Natural killer cell (primary cell): ENCODE data around the gene AP5M1. TPM values are rescaled to one million over a fixed set of nuclear protein-coding genes. Genes with fewer than 3 reads are reported as not detected.
"Not testable (repeated sequence)": the region's sequence is repeated elsewhere in the genome, so short reads cannot be mapped to it uniquely, and the experiment has no call there.

Source experiments
- ATAC-seq, 3 donors: fragments of 150-1000 bp in 2 of 3; fragments of 200-7000 bp in 1 of 3; cut with Tn5 transposase; 1 replicate in 1 of 3; 2 replicates in 2 of 3; pipeline ENCODE4 v1.10.0; 2021; ENCODE audit warnings: mild to moderate bottlenecking in 2 of 3, moderate library complexity in 2 of 3
- DNase-seq, 2 donors: peaks; one replicate each; pipeline versions ENCODE4 v3.0.0 to v3.0.0-alpha.2; 2013 to 2021; ENCODE audit warnings: mixed read lengths in 1 of 2
- H3K27ac ChIP-seq: one replicate; pipeline ENCODE4 v1.5.1; 2013; ENCODE audit warnings: mild to moderate bottlenecking, low read length
- H3K27me3 ChIP-seq: one replicate; pipeline ENCODE4 v1.6.1; 2013; ENCODE audit warnings: low read length; ENCODE audit not compliant: control insufficient read depth, insufficient read depth
- H3K36me3 ChIP-seq: one replicate; pipeline ENCODE4 v1.6.1; 2013; ENCODE audit warnings: low read length; ENCODE audit not compliant: control insufficient read depth, insufficient read depth
- H3K4me1 ChIP-seq: one replicate; pipeline ENCODE4 v1.6.1; 2013; ENCODE audit warnings: low read length; ENCODE audit not compliant: control insufficient read depth, insufficient read depth
- H3K4me3 ChIP-seq: one replicate; pipeline ENCODE4 v1.5.1; 2013; ENCODE audit warnings: low read length
- H3K9me3 ChIP-seq: one replicate; pipeline ENCODE4 v1.6.1; 2013; ENCODE audit warnings: low read length; ENCODE audit not compliant: control insufficient read depth, insufficient read depth
- H3K27ac Mint-ChIP-seq, 2 donors: one replicate each; pipeline ENCODE4 v1.8.0; 2022; ENCODE audit warnings: mild to moderate bottlenecking in 2 of 2, mixed read lengths in 2 of 2, moderate library complexity in 1 of 2
- H3K27me3 Mint-ChIP-seq, 2 donors: one replicate each; pipeline ENCODE4 v1.8.0; 2022; ENCODE audit warnings: low read depth in 2 of 2, mixed read lengths in 2 of 2
- H3K36me3 Mint-ChIP-seq: one replicate; pipeline ENCODE4 v1.8.0; 2022; ENCODE audit warnings: mixed read lengths
- H3K4me1 Mint-ChIP-seq, 2 donors: one replicate each; pipeline ENCODE4 v1.8.0; 2022; ENCODE audit warnings: mixed read lengths in 2 of 2
- H3K4me3 Mint-ChIP-seq: one replicate; pipeline ENCODE4 v1.8.0; 2022; ENCODE audit warnings: mild to moderate bottlenecking, moderate library complexity, mixed read lengths
- H3K9me3 Mint-ChIP-seq, 2 donors: one replicate each; pipeline ENCODE4 v1.8.0; 2022; ENCODE audit warnings: mixed read lengths in 2 of 2
- WGBS: methylation state at CpG from one replicate; pipeline ENCODE4 v1.1.7; 2013; ENCODE audit warnings: missing lambda C conversion rate; ENCODE audit not compliant: insufficient coverage; 5-methylcytosine and 5-hydroxymethylcytosine counted together
- intact Hi-C: fragments of 100-400 bp; cut with micrococcal nuclease; formaldehyde crosslinking; loops from one replicate; pipeline ENCODE4 v1.14.2; 2022
- total RNA-seq, 4 donors: library from RNA; stranded (reverse); fragments of 120-200 nt in 1 of 4; gene quantifications; one replicate each; pipeline versions ENCODE4 v1.2.3 to v1.2.4, GENCODE V29; 2013 to 2022
- TF ChIP-seq, protein P1 (sequence below): fragments of 200-600 bp; IDR thresholded peaks from one replicate; pipeline ENCODE4 v1.8.0; 2022; ENCODE audit warnings: antibody characterized with exemption

Gene AP5M1
- total RNA-seq, 3 donors from 2014 or later (not counting 1 experiment from before 2014, with no cell fraction given): 46.3 to 64.2 (median 48.8) TPM

DNA sequence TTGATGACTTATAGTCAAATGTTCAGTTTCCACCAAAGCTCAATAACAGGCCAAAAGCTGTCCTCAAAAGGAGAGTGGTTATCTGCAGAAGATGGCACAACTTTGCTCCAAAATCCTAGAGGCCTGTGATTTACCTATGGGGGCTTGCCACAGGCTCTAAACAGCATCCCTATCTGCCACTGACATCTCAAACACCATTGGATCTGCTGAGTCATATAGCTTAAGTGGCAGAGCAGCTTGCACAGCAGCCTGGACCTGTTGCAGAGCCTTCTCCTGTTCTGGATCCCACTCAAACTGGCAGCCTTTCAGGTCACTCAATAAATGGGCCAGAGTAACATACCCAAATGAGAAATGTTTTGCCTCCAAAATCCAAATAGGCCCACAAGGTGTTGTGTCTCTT lies 61.1 kb downstream of the AP5M1 start:
- intact Hi-C loops: no loop called here

DNA sequence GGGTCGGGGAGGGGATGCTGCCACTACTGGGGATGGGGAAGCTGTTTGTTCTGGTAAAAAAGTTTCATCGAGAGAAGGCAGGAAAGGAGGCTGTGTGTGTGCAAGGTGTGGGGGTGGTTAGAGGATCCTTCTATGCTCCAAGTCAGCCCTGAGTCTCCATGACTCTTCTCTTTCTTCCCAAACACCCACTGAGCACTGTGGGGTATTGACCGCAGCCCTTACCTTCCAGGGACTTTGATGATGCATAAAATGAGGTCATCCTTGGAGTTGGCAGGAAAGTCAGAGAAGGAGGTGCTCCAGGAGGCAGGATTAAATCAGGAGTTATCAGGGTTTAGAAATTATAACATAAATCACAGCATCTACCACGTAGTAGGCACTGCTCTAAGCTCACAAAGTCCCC lies 63.7 kb downstream of the AP5M1 start:
- ATAC-seq, H3K9me3 ChIP-seq, DNase-seq, H3K4me1 ChIP-seq, H3K27ac Mint-ChIP-seq, H3K27me3 Mint-ChIP-seq, H3K4me1 Mint-ChIP-seq, H3K4me3 Mint-ChIP-seq, H3K27me3 ChIP-seq, H3K4me3 ChIP-seq, H3K36me3 ChIP-seq, intact Hi-C loops, H3K27ac ChIP-seq, H3K36me3 Mint-ChIP-seq: not testable (repeated sequence)
- 86% methylated on average over 2 of the region's 4 CpGs for WGBS
- H3K9me3 Mint-ChIP-seq: peaks cover 4 to 12% of the 10 kb centered on the region in 2 donors

More for the DNA sequence above, 61.1 kb downstream of the AP5M1 start:
- Mint-ChIP-seq H3K36me3 (no peaks in the 10 kb centered on the region), H3K4me3 (no peak overlapping the region), H3K9me3 (peaks cover 0 to 4% of the 10 kb centered on the region in 2 donors), H3K27ac (no peak overlapping the region), H3K27me3 (no peaks in the 10 kb centered on the region), H3K4me1 (no peaks in the 10 kb centered on the region)
- H3K4me1 ChIP-seq: no peaks in the 10 kb centered on the region
- no peaks in the 10 kb centered on the region for H3K27me3 ChIP-seq
- TF ChIP-seq, protein P1, sequence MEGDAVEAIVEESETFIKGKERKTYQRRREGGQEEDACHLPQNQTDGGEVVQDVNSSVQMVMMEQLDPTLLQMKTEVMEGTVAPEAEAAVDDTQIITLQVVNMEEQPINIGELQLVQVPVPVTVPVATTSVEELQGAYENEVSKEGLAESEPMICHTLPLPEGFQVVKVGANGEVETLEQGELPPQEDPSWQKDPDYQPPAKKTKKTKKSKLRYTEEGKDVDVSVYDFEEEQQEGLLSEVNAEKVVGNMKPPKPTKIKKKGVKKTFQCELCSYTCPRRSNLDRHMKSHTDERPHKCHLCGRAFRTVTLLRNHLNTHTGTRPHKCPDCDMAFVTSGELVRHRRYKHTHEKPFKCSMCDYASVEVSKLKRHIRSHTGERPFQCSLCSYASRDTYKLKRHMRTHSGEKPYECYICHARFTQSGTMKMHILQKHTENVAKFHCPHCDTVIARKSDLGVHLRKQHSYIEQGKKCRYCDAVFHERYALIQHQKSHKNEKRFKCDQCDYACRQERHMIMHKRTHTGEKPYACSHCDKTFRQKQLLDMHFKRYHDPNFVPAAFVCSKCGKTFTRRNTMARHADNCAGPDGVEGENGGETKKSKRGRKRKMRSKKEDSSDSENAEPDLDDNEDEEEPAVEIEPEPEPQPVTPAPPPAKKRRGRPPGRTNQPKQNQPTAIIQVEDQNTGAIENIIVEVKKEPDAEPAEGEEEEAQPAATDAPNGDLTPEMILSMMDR: no peak
- no peaks in the 10 kb centered on the region for H3K9me3 ChIP-seq
- H3K27ac ChIP-seq: no peak overlapping the region
- H3K36me3 ChIP-seq: no peaks in the 10 kb centered on the region
- H3K4me3 ChIP-seq: no peak overlapping the region
- ATAC-seq: no peak
- DNase-seq: no peak

DNA sequence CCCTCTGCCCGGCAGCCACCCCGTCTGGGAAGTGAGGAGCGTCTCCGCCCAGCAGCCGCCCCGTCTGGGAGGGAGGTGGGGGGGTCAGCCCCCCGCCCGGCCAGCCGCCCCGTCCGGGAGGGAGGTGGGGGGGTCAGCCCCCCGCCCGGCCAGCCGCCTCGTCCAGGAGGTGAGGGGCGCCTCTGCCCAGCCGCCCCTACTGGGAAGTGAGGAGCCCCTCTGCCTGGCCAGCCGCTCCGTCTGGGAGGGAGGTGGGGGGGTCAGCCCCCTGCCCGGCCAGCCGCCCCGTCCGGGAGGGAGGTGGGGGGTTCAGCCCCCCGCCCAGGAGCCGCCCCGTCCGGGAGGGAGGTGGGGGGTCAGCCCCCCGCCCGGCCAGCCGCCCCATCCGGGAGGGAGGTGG lies 65.0 kb downstream of the AP5M1 start:
- H3K4me1 ChIP-seq, H3K36me3 Mint-ChIP-seq, H3K4me3 Mint-ChIP-seq, H3K27me3 ChIP-seq, H3K27me3 Mint-ChIP-seq, H3K9me3 ChIP-seq, ATAC-seq, H3K4me1 Mint-ChIP-seq, H3K27ac Mint-ChIP-seq, H3K36me3 ChIP-seq, H3K4me3 ChIP-seq, intact Hi-C loops, H3K27ac ChIP-seq, DNase-seq: not testable (repeated sequence)
- H3K9me3 Mint-ChIP-seq: peaks cover 4 to 12% of the 10 kb centered on the region in 2 donors
- WGBS: 100% methylated on average over 6 of the region's 31 CpGs

DNA sequence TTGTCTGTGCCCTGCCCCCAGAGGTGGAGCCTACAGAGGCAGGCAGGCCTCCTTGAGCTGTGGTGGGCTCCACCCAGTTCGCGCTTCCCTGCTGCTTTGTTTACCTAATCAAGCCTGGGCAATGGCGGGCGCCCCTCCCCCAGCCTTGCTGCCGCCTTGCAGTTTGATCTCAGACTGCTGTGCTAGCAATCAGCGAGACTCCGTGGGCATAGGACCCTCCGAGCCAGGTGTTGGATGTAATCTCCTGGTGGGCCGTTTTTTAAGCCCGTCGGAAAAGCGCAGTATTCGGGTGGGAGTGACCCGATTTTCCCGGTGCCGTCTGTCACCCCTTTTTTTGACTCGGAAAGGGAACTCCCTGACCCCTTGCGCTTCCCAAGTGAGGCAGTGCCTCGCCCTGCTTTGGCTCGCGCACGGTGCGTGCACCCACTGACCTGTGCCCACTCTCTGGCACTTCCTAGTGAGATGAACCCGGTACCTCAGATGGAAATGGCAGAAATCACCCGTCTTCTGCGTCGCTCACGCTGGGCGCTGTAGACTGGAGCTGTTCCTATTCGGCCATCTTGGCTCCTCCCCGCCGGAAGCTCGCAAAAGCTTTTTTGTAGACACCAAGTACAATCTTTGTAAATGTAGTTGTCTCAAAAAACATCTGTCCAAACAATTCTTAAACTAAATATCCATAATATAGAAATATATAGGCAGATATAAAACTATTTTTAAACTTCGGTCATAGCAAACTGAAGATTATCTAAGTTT lies 75.0 kb downstream of the AP5M1 start:
- H3K36me3 Mint-ChIP-seq, ATAC-seq, H3K4me1 ChIP-seq, H3K9me3 Mint-ChIP-seq, H3K4me1 Mint-ChIP-seq, H3K4me3 ChIP-seq, DNase-seq, H3K9me3 ChIP-seq, H3K27ac Mint-ChIP-seq, H3K36me3 ChIP-seq, intact Hi-C loops, H3K27me3 ChIP-seq, H3K27ac ChIP-seq, H3K4me3 Mint-ChIP-seq: not testable (repeated sequence)
- WGBS: 85% methylated on average over 33 of the region's 34 CpGs
- peaks cover 5 to 15% of the 10 kb centered on the region in 2 donors for H3K27me3 Mint-ChIP-seq

DNA sequence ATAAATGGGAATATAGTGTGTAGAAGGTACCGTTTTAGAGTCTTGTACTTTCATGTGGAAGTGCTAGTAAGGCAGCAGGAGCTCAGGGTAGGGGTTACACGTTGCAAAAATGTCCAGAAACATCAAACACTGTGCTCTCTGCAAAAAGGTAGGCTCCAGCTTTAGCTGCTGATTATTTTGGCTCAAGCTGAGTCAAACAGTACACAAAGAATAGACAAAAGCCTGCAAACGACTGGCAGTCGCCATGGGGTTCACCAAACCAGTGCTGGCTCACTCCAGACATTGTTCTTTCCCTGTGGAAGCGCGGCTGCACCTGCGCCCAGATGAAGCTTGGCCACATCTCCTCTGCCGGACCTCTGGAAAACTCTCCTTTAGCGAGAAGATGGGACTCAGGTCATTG lies 76.3 kb downstream of the AP5M1 start:
- Mint-ChIP-seq H3K4me1 (no peaks in the 10 kb centered on the region), H3K27me3 (peaks cover 11 to 23% of the 10 kb centered on the region in 2 donors), H3K27ac (no peak overlapping the region), H3K9me3 (peaks cover 2 to 4% of the 10 kb centered on the region in 2 donors), H3K36me3 (no peaks in the 10 kb centered on the region), H3K4me3 (no peak overlapping the region)
- intact Hi-C loops: no loop called here
- TF ChIP-seq, protein P1: no peak
- Histone ChIP-seq H3K27me3 (peaks cover 5% of the 10 kb centered on the region), H3K4me1 (no peaks in the 10 kb centered on the region), H3K27ac (no peak overlapping the region), H3K4me3 (no peak overlapping the region), H3K36me3 (no peaks in the 10 kb centered on the region), H3K9me3 (no peaks in the 10 kb centered on the region)
- DNase-seq (no peak), ATAC-seq (no peak)
- 85% methylated on average over 9 of the region's 9 CpGs for WGBS
